MM.1S (cell line): Measurements from ENCODE around the gene NT5DC2.

Experiments used
- DNase-seq: peaks from one replicate; pipeline ENCODE4 v3.0.0-alpha.2; 2015
- H2AFZ ChIP-seq: fragments of 300-600 bp; sonication (generic); 2 replicates; pipeline ENCODE4 v1.6.0; 2016; ENCODE audit warnings: antibody characterized with exemption, low read length
- H3F3A ChIP-seq: fragments of 300-600 bp; sonication (generic); 2 replicates; pipeline ENCODE4 v1.6.1; 2016; ENCODE audit warnings: mild to moderate bottlenecking, antibody characterized with exemption, low read length, moderate library complexity, mixed read lengths; ENCODE audit not compliant: insufficient read depth
- H3K27ac ChIP-seq: fragments of 300-600 bp; sonication (generic); 2 replicates; pipeline ENCODE4 v1.5.1; 2016; ENCODE audit warnings: mild to moderate bottlenecking, low read length
- H3K27me3 ChIP-seq: fragments of 300-600 bp; sonication (generic); replicated peaks from 2 replicates; pipeline ENCODE4 v1.6.0; 2016; ENCODE audit warnings: low read length; ENCODE audit not compliant: insufficient read depth
- H3K36me3 ChIP-seq: fragments of 300-600 bp; sonication (generic); replicated peaks from 2 replicates; pipeline ENCODE4 v1.6.1; 2016; ENCODE audit warnings: mild to moderate bottlenecking, low read length, mixed read lengths; ENCODE audit not compliant: insufficient read depth
- H3K4me1 ChIP-seq: fragments of 300-600 bp; sonication (generic); 2 replicates; pipeline ENCODE4 v1.6.1; 2016; ENCODE audit warnings: low read length, mixed read lengths
- H3K4me2 ChIP-seq: fragments of 300-600 bp; sonication (generic); 2 replicates; pipeline ENCODE4 v1.6.0; 2016; ENCODE audit warnings: low read depth, low read length
- H3K4me3 ChIP-seq: fragments of 300-600 bp; sonication (generic); 2 replicates; pipeline ENCODE4 v1.5.1; 2016; ENCODE audit warnings: low read length, mixed read lengths
- H3K79me2 ChIP-seq: fragments of 300-600 bp; sonication (generic); 2 replicates; pipeline ENCODE4 v1.6.1; 2016; ENCODE audit warnings: mixed run types, low read length, mixed read lengths
- H3K9ac ChIP-seq: fragments of 300-600 bp; sonication (generic); 2 replicates; pipeline ENCODE4 v1.6.1; 2016; ENCODE audit warnings: low read length, mixed read lengths
- H3K9me2 ChIP-seq: fragments of 300-600 bp; sonication (generic); replicated peaks from 2 replicates; pipeline ENCODE4 v1.6.1; 2016; ENCODE audit warnings: mild to moderate bottlenecking, low read length, mixed read lengths; ENCODE audit not compliant: insufficient read depth
- H3K9me3 ChIP-seq: fragments of 300-600 bp; sonication (generic); replicated peaks from 2 replicates; pipeline ENCODE4 v1.6.1; 2016; ENCODE audit warnings: mild to moderate bottlenecking, low read length, mixed read lengths; ENCODE audit not compliant: insufficient read depth
- H4K20me1 ChIP-seq: fragments of 300-600 bp; sonication (generic); 2 replicates; pipeline ENCODE4 v1.6.1; 2016; ENCODE audit warnings: mild to moderate bottlenecking, low read length, moderate library complexity, mixed read lengths; ENCODE audit not compliant: insufficient read depth
- CTCF ChIP-seq: fragments of 300-600 bp; sonication (generic); IDR thresholded peaks from 2 replicates; pipeline ENCODE4 v1.5.1; 2016; ENCODE audit warnings: antibody characterized with exemption, low read length, mixed read lengths
- EZH2 ChIP-seq: fragments of 300-600 bp; sonication (generic); optimal IDR thresholded peaks from 2 replicates; pipeline ENCODE3; 2017; ENCODE audit warnings: low read depth, mild to moderate bottlenecking, antibody characterized with exemption, low read length, mixed read lengths
- EZH2phosphoT487 ChIP-seq: fragments of 300-600 bp; sonication (generic); IDR thresholded peaks from 2 replicates; pipeline ENCODE4 v1.6.1; 2018; ENCODE audit warnings: antibody characterized with exemption, low read length

The NT5DC2 gene

GRCh38 chr3:52501046-52501445, 32.6 kb downstream of the NT5DC2 start:
- Histone ChIP-seq H3K27me3 (peaks cover 36% of the 10 kb centered on the region), H3K79me2 (no peaks in the 10 kb centered on the region), H3K9me2 (no peaks in the 10 kb centered on the region), H3K4me2 (no peak overlapping the region), H3K4me1 (no peaks in the 10 kb centered on the region), H2AFZ (no peak overlapping the region), H3K9me3 (no peaks in the 10 kb centered on the region), H3K9ac (no peak overlapping the region), H3K4me3 (no peak overlapping the region), H3K27ac (no peak overlapping the region), H4K20me1 (no peaks in the 10 kb centered on the region), H3K36me3 (no peaks in the 10 kb centered on the region), H3F3A (no peaks in the 10 kb centered on the region)
- TF ChIP-seq CTCF = no peak
- TF ChIP-seq EZH2phosphoT487 = no peak
- no peak for TF ChIP-seq EZH2
- no peak for DNase-seq

GRCh38 chr3:52498137-52499054, 35.3 kb downstream of the NT5DC2 start:
- H3K4me3 ChIP-seq = no peak overlapping the region
- no peaks in the 10 kb centered on the region for H3K79me2 ChIP-seq
- no peak overlapping the region for H3K27ac ChIP-seq
- no peaks in the 10 kb centered on the region for H3K9me2 ChIP-seq
- H3K36me3 ChIP-seq = no peaks in the 10 kb centered on the region
- no peak overlapping the region for H3K4me2 ChIP-seq
- no peaks in the 10 kb centered on the region for H4K20me1 ChIP-seq
- no peaks in the 10 kb centered on the region for H3K4me1 ChIP-seq
- H3K27me3 ChIP-seq = peaks cover 15% of the 10 kb centered on the region
- H3F3A ChIP-seq = no peaks in the 10 kb centered on the region
- no peak overlapping the region for H2AFZ ChIP-seq
- no peaks in the 10 kb centered on the region for H3K9me3 ChIP-seq
- no peak for DNase-seq
- no peak overlapping the region for H3K9ac ChIP-seq
- no peak for TF ChIP-seq EZH2phosphoT487
- no peak for TF ChIP-seq EZH2
- no peak for TF ChIP-seq CTCF

GRCh38 chr3:52495777-52496602, 37.7 kb downstream of the NT5DC2 start:
- Histone ChIP-seq H3K4me3 (no peak overlapping the region), H3K36me3 (no peaks in the 10 kb centered on the region), H3K4me2 (no peak overlapping the region), H3K9ac (no peak overlapping the region), H3K27ac (no peak overlapping the region), H4K20me1 (no peaks in the 10 kb centered on the region), H3K9me3 (no peaks in the 10 kb centered on the region), H3K4me1 (no peaks in the 10 kb centered on the region), H3K27me3 (no peaks in the 10 kb centered on the region; the same call in 1 of the 2 replicates), H3F3A (no peaks in the 10 kb centered on the region), H2AFZ (no peak overlapping the region), H3K79me2 (no peaks in the 10 kb centered on the region), H3K9me2 (no peaks in the 10 kb centered on the region)
- TF ChIP-seq CTCF (no peak), EZH2phosphoT487 (no peak), EZH2 (no peak)
- DNase-seq = no peak
